GM19328 (cell line): Measurements from ENCODE around the gene EIF4E1B.
A peak's percentile ranks its signal among the peaks of the same experiment; 100 is the strongest.

Experiments
- ATAC-seq: cut with Tn5 transposase; IDR thresholded peaks from one replicate; pipeline ENCODE4 v1.9.1; 2021; ENCODE audit warnings: mild to moderate bottlenecking, moderate library complexity; ENCODE audit not compliant: unreplicated experiment

Gene EIF4E1B

DNA sequence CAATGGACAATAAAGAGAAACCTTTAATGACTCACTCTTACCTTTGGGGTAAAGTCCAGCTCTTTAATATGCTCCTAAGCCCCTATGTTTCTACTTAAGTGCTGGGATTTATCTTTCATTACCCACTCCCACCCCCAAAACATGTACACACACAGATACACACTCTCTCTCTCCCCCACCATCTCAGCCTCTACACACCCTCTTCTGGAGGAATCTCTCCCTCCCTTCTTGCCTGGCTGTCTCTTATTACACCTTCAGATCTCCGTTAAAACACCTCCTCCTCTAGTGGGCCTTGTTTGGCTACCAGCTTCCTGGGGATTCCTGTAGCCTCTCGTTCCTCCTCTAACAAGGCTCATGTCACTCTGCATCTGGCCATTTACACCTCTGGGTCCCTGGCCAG is 27.4 kb upstream of the EIF4E1B start:
- no peak for ATAC-seq

GRCh38 chr5:176606032-176606431 is 24.4 kb upstream of the EIF4E1B start:
- no peak for ATAC-seq

DNA sequence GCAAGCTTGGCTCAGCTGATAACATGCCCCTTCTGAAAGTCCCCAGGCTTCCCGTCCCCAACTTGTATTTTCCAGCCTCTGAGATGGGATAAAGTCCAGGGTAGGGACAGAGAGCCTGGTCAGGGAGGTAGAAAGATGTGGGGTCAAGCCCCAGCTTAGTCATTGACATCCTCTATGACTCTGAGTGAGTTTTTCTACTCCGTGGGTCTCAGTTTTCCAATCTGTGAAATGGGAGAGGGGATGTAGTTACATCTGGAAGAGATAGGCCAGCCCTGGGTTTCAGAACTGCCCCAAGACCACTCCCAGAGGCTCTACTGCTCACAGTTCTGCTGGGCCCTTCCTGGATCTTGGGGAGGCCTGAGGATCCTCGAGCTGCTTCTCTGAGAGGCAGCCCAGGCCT is 23.6 kb upstream of the EIF4E1B start:
- no peak for ATAC-seq

- ATAC-seq, result no peak
Observed at GRCh38 chr5:176608142-176608705, 22.3 kb upstream of the EIF4E1B start.

GRCh38 chr5:176608937-176609723 is 21.3 kb upstream of the EIF4E1B start:
- peak; percentile 11 for ATAC-seq

DNA sequence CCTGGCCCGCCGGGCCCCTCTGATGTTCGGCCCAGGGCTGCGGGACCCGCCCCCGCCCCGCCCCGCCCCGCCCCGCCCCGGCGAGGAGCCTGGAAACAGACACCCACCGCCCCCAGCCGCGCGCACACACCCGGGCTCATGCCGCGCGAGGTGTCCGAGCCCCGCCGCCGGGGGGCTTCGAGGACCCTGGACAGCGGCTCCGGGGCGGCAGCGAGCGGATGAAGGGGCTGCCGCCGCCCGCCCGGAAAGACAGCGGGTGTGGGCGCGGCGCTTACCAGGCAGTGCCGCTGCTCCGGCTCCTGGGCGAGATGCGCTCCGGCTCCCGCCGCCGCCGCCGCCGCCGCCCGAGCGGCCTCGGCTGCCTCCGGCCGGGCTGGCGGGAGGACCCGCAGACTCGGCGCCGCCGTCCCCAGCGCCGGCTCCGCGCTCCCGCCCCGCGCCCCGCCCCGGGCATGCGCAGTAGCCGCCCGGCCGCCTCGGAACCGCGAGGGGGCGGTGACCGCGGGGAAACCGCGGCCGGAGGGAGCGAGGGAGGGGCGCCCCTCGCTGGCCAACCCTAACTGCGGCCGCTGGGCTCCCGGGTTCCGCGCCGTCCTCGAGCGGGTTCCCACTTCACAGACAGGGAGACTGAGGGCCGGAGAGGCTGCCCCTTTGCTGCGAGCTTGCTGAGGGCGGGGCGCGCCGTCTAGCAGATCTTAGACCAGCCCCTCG is 20.6 kb upstream of the EIF4E1B start, which contains the start of gene GPRIN1:
Gene GPRIN1, minus strand, starts transcription at position 433 of the 711 bp plus-strand sequence. CDS start 10,322 bp downstream, outside the sequence.
- ATAC-seq, result peak; percentile 82

DNA sequence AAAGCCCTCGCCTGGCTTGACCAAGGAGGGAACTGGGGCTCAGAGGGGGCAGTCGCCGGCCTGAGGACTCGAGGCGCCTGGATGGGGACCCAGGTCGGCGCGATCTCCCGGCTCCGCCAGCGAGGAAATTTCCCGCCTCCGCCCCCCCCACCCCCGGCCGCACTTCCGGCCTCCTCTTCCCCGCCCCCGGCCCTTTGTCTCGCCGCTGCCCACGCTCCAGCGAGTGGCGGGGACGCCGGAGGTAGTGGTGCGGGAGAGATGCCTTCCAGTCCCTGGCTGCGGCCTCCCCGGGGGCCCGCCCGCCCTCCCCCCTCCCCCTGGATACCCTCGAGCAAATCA is 20.1 kb upstream of the EIF4E1B start:
- ATAC-seq, result no peak

GRCh38 chr5:176611435-176611834 is 19.0 kb upstream of the EIF4E1B start:
- ATAC-seq, result no peak

GRCh38 chr5:176612008-176612407 is 18.5 kb upstream of the EIF4E1B start:
- no peak for ATAC-seq

- no peak for ATAC-seq
Observed at GRCh38 chr5:176612855-176613254, 17.6 kb upstream of the EIF4E1B start.

DNA sequence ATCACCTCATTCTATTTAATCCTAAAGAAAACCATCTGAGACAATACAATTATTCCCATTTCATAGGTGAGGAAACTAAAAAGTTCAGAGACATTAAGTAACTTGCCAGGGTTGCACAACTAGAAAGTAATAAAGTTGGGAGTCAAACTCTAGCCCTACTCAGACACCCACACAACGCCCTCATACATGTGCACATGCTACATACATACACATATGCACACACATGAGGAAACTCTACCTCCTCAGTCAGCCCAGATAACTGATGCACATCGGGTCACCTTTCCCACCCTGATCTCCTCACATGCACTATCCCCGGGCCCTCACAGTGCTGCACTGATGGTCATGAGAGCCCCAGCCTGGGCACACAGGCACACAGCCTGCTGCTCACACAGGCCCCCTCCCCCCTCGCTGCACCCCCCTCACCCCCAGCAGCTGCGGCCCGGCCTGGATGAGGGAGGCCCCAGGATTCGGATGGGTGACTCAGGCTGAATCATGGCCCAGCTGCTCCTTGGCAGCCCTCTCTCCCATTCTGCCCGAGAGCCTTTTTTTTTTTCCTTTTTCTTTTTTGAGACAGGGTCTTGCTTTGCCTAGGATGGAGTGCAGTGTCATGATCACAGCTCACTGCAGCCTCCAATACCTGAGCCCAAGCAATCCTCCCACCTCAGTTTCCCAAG is 15.5 kb upstream of the EIF4E1B start:
- no peak for ATAC-seq

DNA sequence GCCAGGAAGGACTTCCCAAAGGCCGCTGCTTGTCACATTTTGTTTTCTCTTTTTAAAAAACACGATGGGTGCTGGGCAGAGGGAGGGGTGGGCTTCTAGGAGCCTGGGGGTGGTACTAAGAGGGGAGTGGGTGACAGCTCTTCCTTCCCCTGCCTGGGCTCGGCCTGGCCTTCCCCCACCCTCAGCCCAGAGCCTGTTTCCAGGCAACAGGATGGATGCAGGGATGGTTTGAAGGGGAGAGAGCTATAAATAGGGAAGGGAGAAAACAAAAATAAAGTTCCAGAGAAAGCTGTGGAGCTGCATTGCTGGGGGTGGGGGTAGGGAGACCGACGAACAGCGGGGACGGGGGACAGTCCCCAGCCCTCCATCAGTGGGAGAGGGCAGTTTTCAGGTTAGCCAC is 14.0 kb upstream of the EIF4E1B start:
- no peak for ATAC-seq

- no peak for ATAC-seq
Observed at GRCh38 chr5:176618783-176619182, 11.7 kb upstream of the EIF4E1B start.

GRCh38 chr5:176619203-176619568 is 11.3 kb upstream of the EIF4E1B start:
- ATAC-seq, result no peak

DNA sequence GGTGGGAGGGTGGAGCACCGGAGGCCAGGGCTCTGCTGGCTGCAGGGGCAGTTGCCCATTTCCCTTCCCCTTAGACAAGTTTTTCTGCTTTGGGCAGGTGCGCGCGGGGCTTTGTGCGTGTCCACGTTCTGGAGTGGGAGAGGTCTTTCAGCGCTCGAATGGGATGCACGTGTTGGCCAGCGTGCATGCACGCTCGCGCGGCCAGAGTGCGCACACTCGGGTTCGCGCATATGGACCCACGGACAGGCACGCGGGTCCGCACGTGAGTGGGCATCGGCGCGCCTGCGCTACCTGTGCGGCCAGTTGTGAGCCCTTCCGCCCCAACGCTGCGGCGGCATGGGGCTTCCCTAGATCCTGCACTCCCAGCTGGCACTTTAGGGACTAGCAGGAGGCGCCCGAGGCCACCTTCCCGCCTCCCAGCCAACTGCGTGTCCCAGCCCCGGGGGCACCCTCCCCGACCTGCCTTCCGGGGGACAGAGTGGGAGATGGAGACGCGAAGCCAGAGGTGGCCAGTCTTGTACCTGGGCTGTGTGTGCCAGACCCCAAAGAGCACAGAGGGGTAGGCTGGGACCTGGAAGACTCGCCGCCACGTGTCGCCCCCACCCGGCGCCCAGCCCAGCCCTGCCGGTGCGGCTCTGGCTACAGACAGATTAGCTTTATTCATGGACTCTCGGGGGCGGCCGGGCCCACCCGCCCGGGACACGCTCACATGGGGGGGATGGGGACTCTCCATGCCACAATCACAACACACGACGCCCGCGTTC is 10.7 kb upstream of the EIF4E1B start:
- ATAC-seq, result no peak

- ATAC-seq, result no peak
Observed at GRCh38 chr5:176620333-176620981, 10.0 kb upstream of the EIF4E1B start.

- ATAC-seq, result no peak
Observed at GRCh38 chr5:176621661-176622079, 8.8 kb upstream of the EIF4E1B start.

- no peak for ATAC-seq
Observed at GRCh38 chr5:176624142-176624541, 6.3 kb upstream of the EIF4E1B start.

DNA sequence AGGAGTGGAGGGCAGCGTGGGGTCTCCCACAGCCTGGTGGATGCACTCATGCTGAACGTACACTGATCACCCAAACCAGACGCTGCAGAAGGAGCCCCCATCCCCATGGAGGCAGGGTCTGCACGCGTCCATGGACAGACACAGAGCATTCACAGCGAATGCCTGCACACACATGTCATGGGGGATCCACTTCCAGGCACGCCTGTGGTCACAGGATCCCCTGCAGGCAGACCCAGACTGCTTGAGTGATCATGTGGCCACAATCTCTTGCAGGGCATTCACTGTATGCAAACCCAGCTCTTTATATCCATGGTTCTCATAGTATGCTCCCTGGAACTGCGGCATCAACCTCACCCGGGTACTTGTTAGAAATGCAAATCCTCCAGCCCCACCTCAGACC is 5.5 kb upstream of the EIF4E1B start:
- no peak for ATAC-seq

DNA sequence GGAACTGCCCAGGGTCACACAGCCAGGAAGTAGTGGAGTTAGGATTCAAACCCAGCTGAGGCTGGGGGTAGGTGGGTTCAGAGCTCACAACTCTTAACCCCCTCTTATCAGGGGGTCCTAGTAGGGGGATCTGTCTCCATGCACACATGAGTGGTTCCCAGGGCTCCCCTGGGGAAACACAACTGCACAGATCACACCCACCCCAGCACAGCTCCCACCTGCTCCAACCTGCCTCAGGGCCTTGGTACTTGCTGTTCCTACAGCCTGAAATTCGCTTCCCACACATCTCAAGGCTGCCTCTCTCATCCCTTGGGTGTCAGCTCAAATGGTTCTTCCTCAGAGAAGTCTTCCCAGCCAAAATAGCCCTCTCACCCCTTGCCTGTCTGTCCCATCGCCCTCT is 5.0 kb upstream of the EIF4E1B start:
- ATAC-seq, result no peak
